ENCODE data around the gene DNM2. TPM values are rescaled to one million over a fixed set of nuclear protein-coding genes. Genes with fewer than 3 reads are reported as not detected.
A peak's percentile ranks its signal among the peaks of the same experiment; 100 is the strongest.

The DNM2 gene
- total RNA-seq, 1 donor from 2014 or later = 280 TPM

- Histone ChIP-seq H3K27me3 (no peaks in the 10 kb centered on the region), H3K36me3 (peaks cover 90% of the 10 kb centered on the region)
- intact Hi-C loops (cut with DNase I) = no loop called here
These were observed 94.3 kb downstream of the DNM2 start for GRCh38 chr19:10812196-10812595.

GRCh38 chr19:10812902-10813404 lies 95.1 kb downstream of the DNM2 start:
- intact Hi-C loops (cut with DNase I) = no loop called here
- TF ChIP-seq, protein P1, sequence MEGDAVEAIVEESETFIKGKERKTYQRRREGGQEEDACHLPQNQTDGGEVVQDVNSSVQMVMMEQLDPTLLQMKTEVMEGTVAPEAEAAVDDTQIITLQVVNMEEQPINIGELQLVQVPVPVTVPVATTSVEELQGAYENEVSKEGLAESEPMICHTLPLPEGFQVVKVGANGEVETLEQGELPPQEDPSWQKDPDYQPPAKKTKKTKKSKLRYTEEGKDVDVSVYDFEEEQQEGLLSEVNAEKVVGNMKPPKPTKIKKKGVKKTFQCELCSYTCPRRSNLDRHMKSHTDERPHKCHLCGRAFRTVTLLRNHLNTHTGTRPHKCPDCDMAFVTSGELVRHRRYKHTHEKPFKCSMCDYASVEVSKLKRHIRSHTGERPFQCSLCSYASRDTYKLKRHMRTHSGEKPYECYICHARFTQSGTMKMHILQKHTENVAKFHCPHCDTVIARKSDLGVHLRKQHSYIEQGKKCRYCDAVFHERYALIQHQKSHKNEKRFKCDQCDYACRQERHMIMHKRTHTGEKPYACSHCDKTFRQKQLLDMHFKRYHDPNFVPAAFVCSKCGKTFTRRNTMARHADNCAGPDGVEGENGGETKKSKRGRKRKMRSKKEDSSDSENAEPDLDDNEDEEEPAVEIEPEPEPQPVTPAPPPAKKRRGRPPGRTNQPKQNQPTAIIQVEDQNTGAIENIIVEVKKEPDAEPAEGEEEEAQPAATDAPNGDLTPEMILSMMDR (IDR thresholded peaks at IDR 0.05) = no peak
- Histone ChIP-seq H3K27ac (peak overlapping the region; percentile 49), H3K4me1 (peaks cover 10% of the 10 kb centered on the region), H3K9me3 (no peaks in the 10 kb centered on the region), H3K4me3 (no peak overlapping the region), H3K36me3 (peaks cover 87% of the 10 kb centered on the region), H3K27me3 (no peaks in the 10 kb centered on the region)
- no peak for DNase-seq
- peak; percentile 61 for ATAC-seq

More at GRCh38 chr19:10812196-10812595, 94.3 kb downstream of the DNM2 start:
- Histone ChIP-seq H3K4me1 (peaks cover 10% of the 10 kb centered on the region), H3K9me3 (no peaks in the 10 kb centered on the region), H3K27ac (no peak overlapping the region), H3K4me3 (no peak overlapping the region)
- no peak for ATAC-seq
- TF ChIP-seq, protein P1 (IDR thresholded peaks at IDR 0.05) = no peak
- no peak for DNase-seq

DNA sequence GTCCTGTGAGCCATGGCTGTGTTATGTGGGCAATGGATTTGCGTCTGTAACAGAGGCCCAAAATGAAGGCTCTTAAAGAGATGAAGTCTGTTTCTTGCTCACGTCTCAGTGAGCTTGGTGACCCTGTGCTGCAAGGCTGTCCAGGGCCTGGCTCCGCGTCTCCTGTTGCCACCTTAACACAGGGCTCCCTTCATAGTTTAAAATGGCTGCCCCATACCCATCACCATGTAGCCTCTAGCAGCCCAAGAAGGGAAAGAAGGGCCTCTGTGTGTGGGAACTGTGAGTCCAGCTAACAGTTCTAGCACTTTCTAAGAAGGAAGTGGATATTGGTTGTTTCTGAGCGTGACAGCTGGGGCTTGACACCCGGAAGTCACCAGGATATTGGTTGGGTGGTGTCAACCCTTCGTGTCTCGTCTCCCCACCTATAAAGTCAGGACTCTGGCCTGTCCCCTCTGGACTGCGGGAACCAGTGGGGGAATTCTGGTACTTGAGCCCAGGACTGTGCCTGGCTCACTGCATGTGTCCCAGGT lies 97.2 kb downstream of the DNM2 start:
- H3K4me1 ChIP-seq = peaks cover 10% of the 10 kb centered on the region
- H3K27ac ChIP-seq = peak overlapping the region; percentile 36
- TF ChIP-seq, protein P1 (IDR thresholded peaks at IDR 0.05) = no peak
- DNase-seq (no peak), ATAC-seq (no peak)
- no peaks in the 10 kb centered on the region for H3K9me3 ChIP-seq
- H3K27me3 ChIP-seq = no peaks in the 10 kb centered on the region
- H3K4me3 ChIP-seq = no peak overlapping the region
- peaks cover 78% of the 10 kb centered on the region for H3K36me3 ChIP-seq
- intact Hi-C loops (cut with DNase I) = no loop called here

GRCh38 chr19:10815969-10816644 lies 98.2 kb downstream of the DNM2 start:
- DNase-seq = no peak
- Histone ChIP-seq H3K9me3 (no peaks in the 10 kb centered on the region), H3K36me3 (peaks cover 78% of the 10 kb centered on the region), H3K4me3 (peak overlapping the region; percentile 40), H3K27me3 (no peaks in the 10 kb centered on the region), H3K4me1 (peaks cover 10% of the 10 kb centered on the region), H3K27ac (peak overlapping the region; percentile 55)
- ATAC-seq = no peak
- intact Hi-C loops (cut with DNase I) = no loop called here
- TF ChIP-seq, protein P1 (IDR thresholded peaks at IDR 0.05) = no peak

GRCh38 chr19:10816691-10817090 lies 98.8 kb downstream of the DNM2 start:
- no peaks in the 10 kb centered on the region for H3K9me3 ChIP-seq
- peaks cover 78% of the 10 kb centered on the region for H3K36me3 ChIP-seq
- ATAC-seq = no peak
- TF ChIP-seq, protein P1 (IDR thresholded peaks at IDR 0.05) = no peak
- peak overlapping the region; percentile 40 for H3K4me3 ChIP-seq
- peaks cover 10% of the 10 kb centered on the region for H3K4me1 ChIP-seq
- no peaks in the 10 kb centered on the region for H3K27me3 ChIP-seq
- peak overlapping the region; percentile 55 for H3K27ac ChIP-seq
- no peak for DNase-seq
- intact Hi-C loops (cut with DNase I) = no loop called here
